ENCODE data around the gene DNM2. TPM values are rescaled to one million over a fixed set of nuclear protein-coding genes. Genes with fewer than 3 reads are reported as not detected.
A peak's percentile ranks its signal among the peaks of the same experiment; 100 is the strongest.

The DNM2 gene
- total and polyA plus RNA-seq, 9 of the 15 experiments (the other 6 are each of a cell fraction or from before 2014, with no cell fraction given): 2.2 to 161 (median 72.6) TPM

GRCh38 chr19:10690341-10690781 is 27.5 kb upstream of the DNM2 start:
- WGBS (ENCODE audit: insufficient coverage, low coverage, missing lambda C conversion rate): 69% methylated on average over 7 of the region's 7 CpGs
- POLR2A ChIA-PET: interaction anchor here (1.4 kb wide), 1 partner anchor 10 kb away, joined by 3 read pairs; no protein-coding TSS in a partner anchor
- no peak overlapping the region for H3K27ac ChIP-seq (ENCODE audit: extremely low read depth, low read depth, low read length)
- peaks cover 6% of the 10 kb centered on the region for H3K9me1 ChIP-seq (ENCODE audit: control insufficient read depth, insufficient read depth, low read length)
- intact Hi-C loops (cut with micrococcal nuclease) (no loop called here), in situ Hi-C loops (cut with MboI) (no loop called here)
- FAIRE-seq (no peak), DNase-seq (ENCODE audit: extremely low read depth in 1 of 4, low spot score in 3 of 4) (no peak), ATAC-seq (no peak)
- no peak overlapping the region for H3K9ac ChIP-seq (ENCODE audit: insufficient read depth in 1 of 2, low read depth in 2 of 2, low read length in 2 of 2)
- H3K4me3 ChIP-seq: no peak overlapping the region
- peaks cover 73% of the 10 kb centered on the region; the same call in 2 of the 3 replicates for H3K36me3 ChIP-seq (ENCODE audit: control insufficient read depth, insufficient read depth, low read length)
- H3K27me3 ChIP-seq (ENCODE audit: control insufficient read depth in 2 of 2, insufficient read depth in 2 of 2, low read length in 2 of 2): no peaks in the 10 kb centered on the region
- no peak overlapping the region for H2AFZ ChIP-seq (ENCODE audit: low read depth, low read length)
- H3K9me3 ChIP-seq (replicated peaks; ENCODE audit: control insufficient read depth, insufficient read depth, low read depth, low read length): no peaks in the 10 kb centered on the region
- no TSS peak for BruUV-seq (replicated peaks)
- peaks cover 35% of the 10 kb centered on the region for H4K20me1 ChIP-seq (replicated peaks; ENCODE audit: control insufficient read depth, insufficient read depth, low read length)
- TF ChIP-seq ZNF41 (CRISPR knock-in tag; conservative IDR thresholded peaks at IDR 0.05): no peak
- peak; percentile 7; the same call in 1 of the 2 replicates for TF ChIP-seq MYNN (IDR thresholded peaks at IDR 0.05)
- no peak for TF ChIP-seq MYNN (CRISPR knock-in tag; IDR thresholded peaks at IDR 0.05)
- peak; percentile 24; the same call in 1 of the 2 replicates for TF ChIP-seq POLR2A (conservative IDR thresholded peaks at IDR 0.05)
- TF ChIP-seq GTF2E2 (tag; IDR thresholded peaks at IDR 0.05): no peak
- no peak overlapping the region for H3K4me2 ChIP-seq (ENCODE audit: insufficient read depth, low read length)
- H3K4me1 ChIP-seq (replicated peaks in 1 of 2; ENCODE audit: control insufficient read depth in 2 of 2, insufficient read depth in 2 of 2, low read length in 2 of 2): peaks cover 5 to 21% of the 10 kb centered on the region in 2 experiments; a peak in 4 of 5 replicates
- no peaks in the 10 kb centered on the region for H3K79me2 ChIP-seq (ENCODE audit: control insufficient read depth, insufficient read depth, low read length)
- CTCF ChIA-PET (ENCODE audit: low intra/inter-chr PET ratio): no interaction called here

- H2AFZ ChIP-seq (ENCODE audit: low read depth, low read length): no peak overlapping the region
- FAIRE-seq (no peak), DNase-seq (ENCODE audit: extremely low read depth in 1 of 4, low spot score in 3 of 4) (no peak), ATAC-seq (no peak)
- H3K36me3 ChIP-seq (ENCODE audit: control insufficient read depth, insufficient read depth, low read length): peaks cover 64% of the 10 kb centered on the region; the same call in 2 of the 3 replicates
- in situ Hi-C loops (cut with MboI) (no loop called here), intact Hi-C loops (cut with micrococcal nuclease) (no loop called here)
- H3K9me3 ChIP-seq (replicated peaks; ENCODE audit: control insufficient read depth, insufficient read depth, low read depth, low read length): no peaks in the 10 kb centered on the region
- H3K9me1 ChIP-seq (ENCODE audit: control insufficient read depth, insufficient read depth, low read length): peaks cover 9% of the 10 kb centered on the region
- no peak overlapping the region for H3K4me2 ChIP-seq (ENCODE audit: insufficient read depth, low read length)
- H3K27ac ChIP-seq (ENCODE audit: extremely low read depth, low read depth, low read length): no peak overlapping the region
- TF ChIP-seq MCM5 (IDR thresholded peaks at IDR 0.05; ENCODE audit: low read depth) (no peak), POLR2AphosphoS2 (IDR thresholded peaks at IDR 0.05; ENCODE audit: low read length) (0 out of 2 replicates have a peak, but pooled peaks have one; percentile 30)
- CTCF ChIA-PET (ENCODE audit: low intra/inter-chr PET ratio): no interaction called here
- H3K79me2 ChIP-seq (ENCODE audit: control insufficient read depth, insufficient read depth, low read length): no peaks in the 10 kb centered on the region
- H3K27me3 ChIP-seq (ENCODE audit: control insufficient read depth in 2 of 2, insufficient read depth in 2 of 2, low read length in 2 of 2): no peaks in the 10 kb centered on the region
- no peak overlapping the region for H3K4me3 ChIP-seq
- WGBS (ENCODE audit: insufficient coverage, low coverage, missing lambda C conversion rate): 87% methylated on average over 22 of the region's 23 CpGs
- POLR2A ChIA-PET: interaction anchor here (0.5 to 2.8 kb wide), 6 partner anchors 8 to 190 kb away, joined by 3 to 13 read pairs (median 4); no protein-coding TSS in a partner anchor
- H3K4me1 ChIP-seq (replicated peaks in 1 of 2; ENCODE audit: control insufficient read depth in 2 of 2, insufficient read depth in 2 of 2, low read length in 2 of 2): peaks cover 6 to 30% of the 10 kb centered on the region in 2 experiments; a peak in 4 of 5 replicates
- peaks cover 41% of the 10 kb centered on the region for H4K20me1 ChIP-seq (replicated peaks; ENCODE audit: control insufficient read depth, insufficient read depth, low read length)
- no TSS peak for BruUV-seq (replicated peaks)
- H3K9ac ChIP-seq (ENCODE audit: insufficient read depth in 1 of 2, low read depth in 2 of 2, low read length in 2 of 2): no peak overlapping the region
These were observed 26.5 kb upstream of the DNM2 start for GRCh38 chr19:10691178-10691881.
